ENCODE data around the gene DBH. TPM values are rescaled to one million over a fixed set of nuclear protein-coding genes. Genes with fewer than 3 reads are reported as not detected.

The DBH gene
- polyA plus RNA-seq, 1 experiment, result not detected

- peaks cover 20% of the 10 kb centered on the region for H3K27me3 ChIP-seq (ENCODE audit: control insufficient read depth, insufficient read depth, low read length)
- no peak for DNase-seq (ENCODE audit: low read depth)
- TF ChIP-seq CTCF (IDR thresholded peaks at IDR 0.05; ENCODE audit: insufficient read depth, low read depth, low read length), result no peak
- H3K4me3 ChIP-seq (ENCODE audit: low read depth, low read length), result no peak overlapping the region
- CTCF ChIA-PET, result interaction anchor here (0.6 kb wide), 1 partner anchor 100 kb away, joined by 3 read pairs; no protein-coding TSS in a partner anchor
- POLR2A ChIA-PET, result no interaction called here
- H3K36me3 ChIP-seq (ENCODE audit: control insufficient read depth, insufficient read depth, low read length), result no peaks in the 10 kb centered on the region
Observed at GRCh38 chr9:133634081-133634691, 2.0 kb upstream of the DBH start.

GRCh38 chr9:133635098-133635497 is 1.1 kb upstream of the DBH start:
- DNase-seq (ENCODE audit: low read depth), result no peak
- Histone ChIP-seq H3K36me3 (ENCODE audit: control insufficient read depth, insufficient read depth, low read length) (no peaks in the 10 kb centered on the region), H3K27me3 (ENCODE audit: control insufficient read depth, insufficient read depth, low read length) (peaks cover 20% of the 10 kb centered on the region), H3K4me3 (ENCODE audit: low read depth, low read length) (no peak overlapping the region)
- no peak for TF ChIP-seq CTCF (IDR thresholded peaks at IDR 0.05; ENCODE audit: insufficient read depth, low read depth, low read length)
- CTCF ChIA-PET, result no interaction called here
- POLR2A ChIA-PET, result no interaction called here

- H3K4me3 ChIP-seq (ENCODE audit: low read depth, low read length), result no peak overlapping the region
- peaks cover 20% of the 10 kb centered on the region for H3K27me3 ChIP-seq (ENCODE audit: control insufficient read depth, insufficient read depth, low read length)
- CTCF ChIA-PET, result no interaction called here
- no peak for TF ChIP-seq CTCF (IDR thresholded peaks at IDR 0.05; ENCODE audit: insufficient read depth, low read depth, low read length)
- no peak for DNase-seq (ENCODE audit: low read depth)
- POLR2A ChIA-PET, result no interaction called here
- H3K36me3 ChIP-seq (ENCODE audit: control insufficient read depth, insufficient read depth, low read length), result no peaks in the 10 kb centered on the region
Observed at GRCh38 chr9:133636902-133637301, 739 bp downstream of the DBH start.

- ChIA-PET CTCF (no interaction called here), POLR2A (no interaction called here)
- Histone ChIP-seq H3K36me3 (ENCODE audit: control insufficient read depth, insufficient read depth, low read length) (no peaks in the 10 kb centered on the region), H3K4me3 (ENCODE audit: low read depth, low read length) (no peak overlapping the region), H3K27me3 (ENCODE audit: control insufficient read depth, insufficient read depth, low read length) (peaks cover 20% of the 10 kb centered on the region)
- DNase-seq (ENCODE audit: low read depth), result no peak
- TF ChIP-seq CTCF (IDR thresholded peaks at IDR 0.05; ENCODE audit: insufficient read depth, low read depth, low read length), result no peak
Observed at GRCh38 chr9:133637451-133638055, 1.4 kb downstream of the DBH start.

GRCh38 chr9:133638076-133638475 is 1.9 kb downstream of the DBH start:
- H3K36me3 ChIP-seq (ENCODE audit: control insufficient read depth, insufficient read depth, low read length), result no peaks in the 10 kb centered on the region
- POLR2A ChIA-PET, result no interaction called here
- CTCF ChIA-PET, result no interaction called here
- no peak overlapping the region for H3K4me3 ChIP-seq (ENCODE audit: low read depth, low read length)
- no peak for DNase-seq (ENCODE audit: low read depth)
- H3K27me3 ChIP-seq (ENCODE audit: control insufficient read depth, insufficient read depth, low read length), result peaks cover 16% of the 10 kb centered on the region
- no peak for TF ChIP-seq CTCF (IDR thresholded peaks at IDR 0.05; ENCODE audit: insufficient read depth, low read depth, low read length)
